GM21390 (cell line): Measurements from ENCODE around the gene CAMTA1.
"Not testable (repeated sequence)": the region's sequence is repeated elsewhere in the genome, so short reads cannot be mapped to it uniquely, and the experiment has no call there.

ENCODE experiments used
- ATAC-seq: cut with Tn5 transposase; IDR thresholded peaks from one replicate; pipeline ENCODE4 v1.9.1; 2021; ENCODE audit not compliant: unreplicated experiment

CAMTA1 gene

GRCh38 chr1:7398982-7399381, 613.7 kb downstream of the CAMTA1 start:
- ATAC-seq, result no peak

GRCh38 chr1:7399514-7400125, 614.4 kb downstream of the CAMTA1 start:
- no peak for ATAC-seq

- ATAC-seq, result no peak
These were observed 615.3 kb downstream of the CAMTA1 start for GRCh38 chr1:7400566-7400965.

- no peak for ATAC-seq
These were observed 616.7 kb downstream of the CAMTA1 start for GRCh38 chr1:7401814-7402547.

- no peak for ATAC-seq
These were observed 617.2 kb downstream of the CAMTA1 start for GRCh38 chr1:7402548-7402850.

GRCh38 chr1:7403265-7404045, 618.2 kb downstream of the CAMTA1 start:
- no peak for ATAC-seq

GRCh38 chr1:7404046-7404742, 618.9 kb downstream of the CAMTA1 start:
- no peak for ATAC-seq

- ATAC-seq, result no peak
These were observed 620.7 kb downstream of the CAMTA1 start for GRCh38 chr1:7405844-7406500.

- ATAC-seq, result no peak
These were observed 621.6 kb downstream of the CAMTA1 start for GRCh38 chr1:7406641-7407543.

- ATAC-seq, result no peak
These were observed 622.3 kb downstream of the CAMTA1 start for GRCh38 chr1:7407544-7407895.

GRCh38 chr1:7407980-7408770, 622.9 kb downstream of the CAMTA1 start:
- ATAC-seq, result no peak

- no peak for ATAC-seq
These were observed 623.5 kb downstream of the CAMTA1 start for GRCh38 chr1:7408771-7409150.

- ATAC-seq, result no peak
These were observed 624.0 kb downstream of the CAMTA1 start for GRCh38 chr1:7409278-7409677.

- no peak for ATAC-seq
These were observed 624.9 kb downstream of the CAMTA1 start for GRCh38 chr1:7410156-7410555.

- not testable (repeated sequence) for ATAC-seq
These were observed 632.4 kb downstream of the CAMTA1 start for GRCh38 chr1:7417618-7418017.

GRCh38 chr1:7418442-7419080, 633.3 kb downstream of the CAMTA1 start:
- no peak for ATAC-seq

- ATAC-seq, result no peak
These were observed 634.8 kb downstream of the CAMTA1 start for GRCh38 chr1:7420098-7420445.

- no peak for ATAC-seq
These were observed 635.3 kb downstream of the CAMTA1 start for GRCh38 chr1:7420470-7421100.
